ENCODE data around the gene PTGES3. TPM values are rescaled to one million over a fixed set of nuclear protein-coding genes. Genes with fewer than 3 reads are reported as not detected.

The PTGES3 gene
- total and polyA plus RNA-seq, 2 experiments from 2014 or later, result 334 to 442 TPM

DNA sequence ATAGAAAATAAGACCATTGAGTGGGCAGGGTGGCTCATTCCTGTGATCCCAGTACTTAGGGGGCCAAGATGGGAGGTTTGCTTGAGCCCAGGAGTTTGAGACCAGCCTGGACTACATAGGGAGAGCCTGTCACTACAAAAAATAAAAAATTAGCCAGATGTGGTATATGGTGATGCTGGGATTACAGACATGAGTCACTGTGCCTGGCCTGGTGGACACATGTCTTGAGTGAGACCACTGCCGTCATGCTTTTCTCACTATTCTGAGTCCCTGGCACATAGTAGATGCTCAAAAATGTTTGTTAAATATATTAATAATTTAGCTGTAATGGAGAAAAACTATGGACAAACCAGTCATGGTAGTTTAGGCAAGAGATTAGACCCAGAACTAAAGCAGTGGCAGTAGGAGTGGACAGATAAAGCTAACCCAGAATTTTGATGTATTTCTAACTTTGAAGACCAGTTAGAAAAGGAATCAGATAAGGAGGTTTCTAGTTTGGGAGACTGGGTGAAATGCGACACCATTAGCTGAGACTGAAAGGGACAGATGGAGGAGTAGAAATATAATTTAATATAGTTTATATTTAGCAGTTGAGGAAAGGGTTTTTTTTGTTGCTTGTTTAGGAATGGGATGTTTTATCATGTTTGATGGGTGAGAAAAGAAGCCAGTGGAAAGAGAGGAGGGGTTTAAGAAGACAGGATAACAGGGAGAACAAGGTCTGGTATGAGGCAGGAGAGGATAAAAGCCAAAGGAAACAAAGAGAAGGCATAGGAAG is 7.4 kb upstream of the PTGES3 start:
- Histone ChIP-seq H3K4me2 (peak overlapping the region; percentile 13; the same call in 1 of the 2 replicates), H4K20me1 (replicated peaks; ENCODE audit: insufficient read depth) (no peaks in the 10 kb centered on the region), H3K27ac (ENCODE audit: low read depth) (no peak overlapping the region; the same call in 1 of the 2 replicates), H3K79me2 (replicated peaks; ENCODE audit: insufficient read depth) (peaks cover 2% of the 10 kb centered on the region; the same call in 1 of the 2 replicates), H3K4me1 (ENCODE audit: insufficient read depth) (peaks cover 13% of the 10 kb centered on the region), H3K36me3 (ENCODE audit: insufficient read depth) (no peaks in the 10 kb centered on the region), H3K4me3 (no peak overlapping the region), H3K27me3 (ENCODE audit: insufficient read depth) (no peaks in the 10 kb centered on the region), H3F3A (replicated peaks; ENCODE audit: low read depth) (no peaks in the 10 kb centered on the region; the same call in 1 of the 2 replicates), H2AFZ (peak overlapping the region; percentile 65), H3K9me2 (ENCODE audit: insufficient read depth) (no peaks in the 10 kb centered on the region)
- peaks cover 16% of the 10 kb centered on the region for H3K4me1 Mint-ChIP-seq
- TF ChIP-seq POLR2AphosphoS5 (IDR thresholded peaks at IDR 0.05; ENCODE audit: low read depth) (no peak), EZH2phosphoT487 (IDR thresholded peaks at IDR 0.05; ENCODE audit: unreplicated experiment) (no peak), CREB1 (CRISPR knock-in tag; IDR thresholded peaks at IDR 0.05; ENCODE audit: low read depth) (no peak), EZH2 (IDR thresholded peaks at IDR 0.05; ENCODE audit: low read depth, unreplicated experiment) (no peak), JUNB (IDR thresholded peaks at IDR 0.05; ENCODE audit: unreplicated experiment) (no peak)
- TF ChIP-seq, protein P1, sequence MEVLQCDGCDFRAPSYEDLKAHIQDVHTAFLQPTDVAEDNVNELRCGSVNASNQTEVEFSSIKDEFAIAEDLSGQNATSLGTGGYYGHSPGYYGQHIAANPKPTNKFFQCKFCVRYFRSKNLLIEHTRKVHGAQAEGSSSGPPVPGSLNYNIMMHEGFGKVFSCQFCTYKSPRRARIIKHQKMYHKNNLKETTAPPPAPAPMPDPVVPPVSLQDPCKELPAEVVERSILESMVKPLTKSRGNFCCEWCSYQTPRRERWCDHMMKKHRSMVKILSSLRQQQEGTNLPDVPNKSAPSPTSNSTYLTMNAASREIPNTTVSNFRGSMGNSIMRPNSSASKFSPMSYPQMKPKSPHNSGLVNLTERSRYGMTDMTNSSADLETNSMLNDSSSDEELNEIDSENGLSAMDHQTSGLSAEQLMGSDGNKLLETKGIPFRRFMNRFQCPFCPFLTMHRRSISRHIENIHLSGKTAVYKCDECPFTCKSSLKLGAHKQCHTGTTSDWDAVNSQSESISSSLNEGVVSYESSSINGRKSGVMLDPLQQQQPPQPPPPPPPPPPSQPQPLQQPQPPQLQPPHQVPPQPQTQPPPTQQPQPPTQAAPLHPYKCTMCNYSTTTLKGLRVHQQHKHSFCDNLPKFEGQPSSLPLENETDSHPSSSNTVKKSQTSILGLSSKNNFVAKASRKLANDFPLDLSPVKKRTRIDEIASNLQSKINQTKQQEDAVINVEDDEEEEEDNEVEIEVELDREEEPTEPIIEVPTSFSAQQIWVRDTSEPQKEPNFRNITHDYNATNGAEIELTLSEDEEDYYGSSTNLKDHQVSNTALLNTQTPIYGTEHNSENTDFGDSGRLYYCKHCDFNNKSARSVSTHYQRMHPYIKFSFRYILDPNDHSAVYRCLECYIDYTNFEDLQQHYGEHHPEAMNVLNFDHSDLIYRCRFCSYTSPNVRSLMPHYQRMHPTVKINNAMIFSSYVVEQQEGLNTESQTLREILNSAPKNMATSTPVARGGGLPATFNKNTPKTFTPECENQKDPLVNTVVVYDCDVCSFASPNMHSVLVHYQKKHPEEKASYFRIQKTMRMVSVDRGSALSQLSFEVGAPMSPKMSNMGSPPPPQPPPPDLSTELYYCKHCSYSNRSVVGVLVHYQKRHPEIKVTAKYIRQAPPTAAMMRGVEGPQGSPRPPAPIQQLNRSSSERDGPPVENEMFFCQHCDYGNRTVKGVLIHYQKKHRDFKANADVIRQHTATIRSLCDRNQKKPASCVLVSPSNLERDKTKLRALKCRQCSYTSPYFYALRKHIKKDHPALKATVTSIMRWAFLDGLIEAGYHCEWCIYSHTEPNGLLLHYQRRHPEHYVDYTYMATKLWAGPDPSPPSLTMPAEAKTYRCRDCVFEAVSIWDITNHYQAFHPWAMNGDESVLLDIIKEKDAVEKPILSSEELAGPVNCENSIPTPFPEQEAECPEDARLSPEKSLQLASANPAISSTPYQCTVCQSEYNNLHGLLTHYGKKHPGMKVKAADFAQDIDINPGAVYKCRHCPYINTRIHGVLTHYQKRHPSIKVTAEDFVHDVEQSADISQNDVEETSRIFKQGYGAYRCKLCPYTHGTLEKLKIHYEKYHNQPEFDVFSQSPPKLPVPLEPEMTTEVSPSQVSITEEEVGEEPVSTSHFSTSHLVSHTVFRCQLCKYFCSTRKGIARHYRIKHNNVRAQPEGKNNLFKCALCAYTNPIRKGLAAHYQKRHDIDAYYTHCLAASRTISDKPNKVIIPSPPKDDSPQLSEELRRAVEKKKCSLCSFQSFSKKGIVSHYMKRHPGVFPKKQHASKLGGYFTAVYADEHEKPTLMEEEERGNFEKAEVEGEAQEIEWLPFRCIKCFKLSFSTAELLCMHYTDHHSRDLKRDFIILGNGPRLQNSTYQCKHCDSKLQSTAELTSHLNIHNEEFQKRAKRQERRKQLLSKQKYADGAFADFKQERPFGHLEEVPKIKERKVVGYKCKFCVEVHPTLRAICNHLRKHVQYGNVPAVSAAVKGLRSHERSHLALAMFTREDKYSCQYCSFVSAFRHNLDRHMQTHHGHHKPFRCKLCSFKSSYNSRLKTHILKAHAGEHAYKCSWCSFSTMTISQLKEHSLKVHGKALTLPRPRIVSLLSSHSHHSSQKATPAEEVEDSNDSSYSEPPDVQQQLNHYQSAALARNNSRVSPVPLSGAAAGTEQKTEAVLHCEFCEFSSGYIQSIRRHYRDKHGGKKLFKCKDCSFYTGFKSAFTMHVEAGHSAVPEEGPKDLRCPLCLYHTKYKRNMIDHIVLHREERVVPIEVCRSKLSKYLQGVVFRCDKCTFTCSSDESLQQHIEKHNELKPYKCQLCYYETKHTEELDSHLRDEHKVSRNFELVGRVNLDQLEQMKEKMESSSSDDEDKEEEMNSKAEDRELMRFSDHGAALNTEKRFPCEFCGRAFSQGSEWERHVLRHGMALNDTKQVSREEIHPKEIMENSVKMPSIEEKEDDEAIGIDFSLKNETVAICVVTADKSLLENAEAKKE (CRISPR knock-in tag; IDR thresholded peaks at IDR 0.05), result no peak
- TF ChIP-seq, protein P2, sequence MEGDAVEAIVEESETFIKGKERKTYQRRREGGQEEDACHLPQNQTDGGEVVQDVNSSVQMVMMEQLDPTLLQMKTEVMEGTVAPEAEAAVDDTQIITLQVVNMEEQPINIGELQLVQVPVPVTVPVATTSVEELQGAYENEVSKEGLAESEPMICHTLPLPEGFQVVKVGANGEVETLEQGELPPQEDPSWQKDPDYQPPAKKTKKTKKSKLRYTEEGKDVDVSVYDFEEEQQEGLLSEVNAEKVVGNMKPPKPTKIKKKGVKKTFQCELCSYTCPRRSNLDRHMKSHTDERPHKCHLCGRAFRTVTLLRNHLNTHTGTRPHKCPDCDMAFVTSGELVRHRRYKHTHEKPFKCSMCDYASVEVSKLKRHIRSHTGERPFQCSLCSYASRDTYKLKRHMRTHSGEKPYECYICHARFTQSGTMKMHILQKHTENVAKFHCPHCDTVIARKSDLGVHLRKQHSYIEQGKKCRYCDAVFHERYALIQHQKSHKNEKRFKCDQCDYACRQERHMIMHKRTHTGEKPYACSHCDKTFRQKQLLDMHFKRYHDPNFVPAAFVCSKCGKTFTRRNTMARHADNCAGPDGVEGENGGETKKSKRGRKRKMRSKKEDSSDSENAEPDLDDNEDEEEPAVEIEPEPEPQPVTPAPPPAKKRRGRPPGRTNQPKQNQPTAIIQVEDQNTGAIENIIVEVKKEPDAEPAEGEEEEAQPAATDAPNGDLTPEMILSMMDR (conservative IDR thresholded peaks at IDR 0.05; ENCODE audit: low read depth in 2 of 2), result no peak
- TF ChIP-seq, protein P3, sequence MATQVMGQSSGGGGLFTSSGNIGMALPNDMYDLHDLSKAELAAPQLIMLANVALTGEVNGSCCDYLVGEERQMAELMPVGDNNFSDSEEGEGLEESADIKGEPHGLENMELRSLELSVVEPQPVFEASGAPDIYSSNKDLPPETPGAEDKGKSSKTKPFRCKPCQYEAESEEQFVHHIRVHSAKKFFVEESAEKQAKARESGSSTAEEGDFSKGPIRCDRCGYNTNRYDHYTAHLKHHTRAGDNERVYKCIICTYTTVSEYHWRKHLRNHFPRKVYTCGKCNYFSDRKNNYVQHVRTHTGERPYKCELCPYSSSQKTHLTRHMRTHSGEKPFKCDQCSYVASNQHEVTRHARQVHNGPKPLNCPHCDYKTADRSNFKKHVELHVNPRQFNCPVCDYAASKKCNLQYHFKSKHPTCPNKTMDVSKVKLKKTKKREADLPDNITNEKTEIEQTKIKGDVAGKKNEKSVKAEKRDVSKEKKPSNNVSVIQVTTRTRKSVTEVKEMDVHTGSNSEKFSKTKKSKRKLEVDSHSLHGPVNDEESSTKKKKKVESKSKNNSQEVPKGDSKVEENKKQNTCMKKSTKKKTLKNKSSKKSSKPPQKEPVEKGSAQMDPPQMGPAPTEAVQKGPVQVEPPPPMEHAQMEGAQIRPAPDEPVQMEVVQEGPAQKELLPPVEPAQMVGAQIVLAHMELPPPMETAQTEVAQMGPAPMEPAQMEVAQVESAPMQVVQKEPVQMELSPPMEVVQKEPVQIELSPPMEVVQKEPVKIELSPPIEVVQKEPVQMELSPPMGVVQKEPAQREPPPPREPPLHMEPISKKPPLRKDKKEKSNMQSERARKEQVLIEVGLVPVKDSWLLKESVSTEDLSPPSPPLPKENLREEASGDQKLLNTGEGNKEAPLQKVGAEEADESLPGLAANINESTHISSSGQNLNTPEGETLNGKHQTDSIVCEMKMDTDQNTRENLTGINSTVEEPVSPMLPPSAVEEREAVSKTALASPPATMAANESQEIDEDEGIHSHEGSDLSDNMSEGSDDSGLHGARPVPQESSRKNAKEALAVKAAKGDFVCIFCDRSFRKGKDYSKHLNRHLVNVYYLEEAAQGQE (IDR thresholded peaks at IDR 0.05; ENCODE audit: unreplicated experiment), result no peak
- no peak overlapping the region; the same call in 2 of the 3 replicates for H3K4me3 Mint-ChIP-seq
- no peak for DNase-seq (ENCODE audit: low spot score)
- no peak; the same call in 2 of the 3 replicates for ATAC-seq
- no peaks in the 10 kb centered on the region for H3K36me3 Mint-ChIP-seq (ENCODE audit: low read depth)
- H3K9me3 Mint-ChIP-seq, result no peaks in the 10 kb centered on the region
- H3K27ac Mint-ChIP-seq, result peak overlapping the region; percentile 33; the same call in 1 of the 2 replicates
- H3K27me3 Mint-ChIP-seq (ENCODE audit: insufficient read depth, low read depth, poor library complexity), result peaks cover 16% of the 10 kb centered on the region

Data from GM23338 (cell line).